OCI-LY3 (cell line): ENCODE data around the gene ZBTB6.
"Not testable (repeated sequence)": the region's sequence is repeated elsewhere in the genome, so short reads cannot be mapped to it uniquely, and the experiment has no call there.

Experiments
- H2AFZ ChIP-seq: fragments of 200-600, 300-600 bp; shearing (Covaris generic); 2 replicates; pipeline ENCODE4 v1.6.0; 2014; ENCODE audit warnings: antibody characterized with exemption, low read depth, low read length
- H3K27ac ChIP-seq: fragments of 200-600, 300-600 bp; sonication (generic); 2 replicates; pipeline ENCODE4 v1.5.1; 2014; ENCODE audit warnings: mild to moderate bottlenecking, low read length, moderate library complexity, mixed read lengths
- H3K27me3 ChIP-seq: fragments of 200-600, 300-600 bp; sonication (generic); 2 replicates; pipeline ENCODE4 v1.6.1; 2014; ENCODE audit warnings: low read depth, low read length, mixed read lengths
- H3K36me3 ChIP-seq: fragments of 200-600, 300-600 bp; sonication (generic); replicated peaks from 2 replicates; pipeline ENCODE3; 2014; ENCODE audit warnings: low read depth, low read length, mixed read lengths
- H3K4me1 ChIP-seq: fragments of 300-600, 200-600 bp; sonication (generic); 2 replicates; pipeline ENCODE4 v1.6.1; 2014; ENCODE audit warnings: low read length, mixed read lengths
- H3K4me2 ChIP-seq: fragments of 200-600, 300-600 bp; sonication (generic); 2 replicates; pipeline ENCODE4 v1.6.1; 2014; ENCODE audit warnings: low read length, mixed read lengths
- H3K4me3 ChIP-seq: fragments of 300-600, 200-600 bp; sonication (generic); 2 replicates; pipeline ENCODE4 v1.5.1; 2014; ENCODE audit warnings: antibody characterized with exemption, mild to moderate bottlenecking, low read length, moderate library complexity
- H3K79me2 ChIP-seq: fragments of 300-600, 200-600 bp; shearing (Covaris generic); 2 replicates; pipeline ENCODE4 v1.6.1; 2014; ENCODE audit warnings: mild to moderate bottlenecking, low read length, mixed read lengths
- H3K9ac ChIP-seq: fragments of 300-600, 200-600 bp; shearing (Covaris generic); 2 replicates; pipeline ENCODE4 v1.6.0; 2014; ENCODE audit warnings: mild to moderate bottlenecking, low read length, moderate library complexity
- H3K9me3 ChIP-seq: fragments of 200-600, 300-600 bp; shearing (Covaris generic); 2 replicates; pipeline ENCODE4 v1.6.1; 2014; ENCODE audit warnings: low read length, mixed read lengths; ENCODE audit not compliant: insufficient read depth
- H4K20me1 ChIP-seq: fragments of 200-600, 300-600 bp; sonication (generic); 2 replicates; pipeline ENCODE4 v1.6.1; 2016; ENCODE audit warnings: low read length, mixed read lengths; ENCODE audit not compliant: insufficient read depth
- EZH2phosphoT487 ChIP-seq: fragments of 200-600 bp; shearing (Covaris generic); IDR thresholded peaks from 2 replicates; pipeline ENCODE4 v1.6.1; 2018; ENCODE audit warnings: antibody characterized with exemption, mixed run types, low read depth
- TF ChIP-seq, protein P1 (sequence below): fragments of 200-600, 300-600 bp; sonication (generic); IDR thresholded peaks from 2 replicates; pipeline ENCODE4 v1.5.1; 2014; ENCODE audit warnings: antibody characterized with exemption, low read length, low read depth

ZBTB6 gene

GRCh38 chr9:122912671-122912963 lies 506 bp downstream of the ZBTB6 start:
- peaks cover 13% of the 10 kb centered on the region for H3K4me1 ChIP-seq
- no peak for TF ChIP-seq EZH2phosphoT487
- TF ChIP-seq, protein P1, sequence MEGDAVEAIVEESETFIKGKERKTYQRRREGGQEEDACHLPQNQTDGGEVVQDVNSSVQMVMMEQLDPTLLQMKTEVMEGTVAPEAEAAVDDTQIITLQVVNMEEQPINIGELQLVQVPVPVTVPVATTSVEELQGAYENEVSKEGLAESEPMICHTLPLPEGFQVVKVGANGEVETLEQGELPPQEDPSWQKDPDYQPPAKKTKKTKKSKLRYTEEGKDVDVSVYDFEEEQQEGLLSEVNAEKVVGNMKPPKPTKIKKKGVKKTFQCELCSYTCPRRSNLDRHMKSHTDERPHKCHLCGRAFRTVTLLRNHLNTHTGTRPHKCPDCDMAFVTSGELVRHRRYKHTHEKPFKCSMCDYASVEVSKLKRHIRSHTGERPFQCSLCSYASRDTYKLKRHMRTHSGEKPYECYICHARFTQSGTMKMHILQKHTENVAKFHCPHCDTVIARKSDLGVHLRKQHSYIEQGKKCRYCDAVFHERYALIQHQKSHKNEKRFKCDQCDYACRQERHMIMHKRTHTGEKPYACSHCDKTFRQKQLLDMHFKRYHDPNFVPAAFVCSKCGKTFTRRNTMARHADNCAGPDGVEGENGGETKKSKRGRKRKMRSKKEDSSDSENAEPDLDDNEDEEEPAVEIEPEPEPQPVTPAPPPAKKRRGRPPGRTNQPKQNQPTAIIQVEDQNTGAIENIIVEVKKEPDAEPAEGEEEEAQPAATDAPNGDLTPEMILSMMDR: no peak
- peak overlapping the region; percentile 93 for H3K4me3 ChIP-seq
- H3K79me2 ChIP-seq: peaks cover 53% of the 10 kb centered on the region
- H3K36me3 ChIP-seq: peaks cover 22% of the 10 kb centered on the region
- peak overlapping the region; percentile 82 for H3K9ac ChIP-seq
- H3K27ac ChIP-seq: peak overlapping the region; percentile 99
- H2AFZ ChIP-seq: no peak overlapping the region
- H3K27me3 ChIP-seq: no peaks in the 10 kb centered on the region
- H4K20me1 ChIP-seq: no peaks in the 10 kb centered on the region
- H3K4me2 ChIP-seq: peak overlapping the region; percentile 87
- no peaks in the 10 kb centered on the region for H3K9me3 ChIP-seq

DNA sequence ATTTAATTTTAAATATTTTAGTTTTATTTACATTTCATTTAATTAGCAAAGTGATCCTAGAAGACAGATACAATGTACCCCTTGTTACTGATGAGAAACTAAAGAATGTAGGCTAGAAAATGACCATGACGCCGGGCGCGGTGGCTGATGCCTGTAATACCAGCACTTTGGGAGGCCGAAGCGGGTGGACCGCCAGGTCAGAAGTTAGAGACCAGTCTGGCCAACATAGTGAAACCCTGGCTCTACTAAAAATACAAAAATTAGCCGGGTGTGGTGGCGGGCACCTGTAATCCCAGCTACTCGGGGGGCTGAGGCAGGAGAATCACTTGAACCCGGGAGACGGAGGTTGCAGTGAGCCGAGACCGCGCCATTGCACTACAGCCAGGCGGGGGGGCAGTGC lies 7.0 kb downstream of the ZBTB6 start:
- not testable (repeated sequence) for H3K9ac ChIP-seq, H3K4me1 ChIP-seq, H3K27ac ChIP-seq, H2AFZ ChIP-seq, H3K9me3 ChIP-seq, H3K4me2 ChIP-seq, H3K27me3 ChIP-seq, H4K20me1 ChIP-seq
- H3K4me3 ChIP-seq: peak overlapping the region; percentile 98; the same call in 1 of the 2 replicates
- H3K36me3 ChIP-seq: peaks cover 16% of the 10 kb centered on the region
- H3K79me2 ChIP-seq: peaks cover 75% of the 10 kb centered on the region

- Histone ChIP-seq H3K4me2 (peak within 1 kb of the TSS; percentile 93), H2AFZ (peak within 1 kb of the TSS; percentile 84), H4K20me1 (0 out of 2 replicates have a peak, but pooled peaks cover under 1% of the 10 kb centered on the region), H3K36me3 (peaks cover 7% of the 10 kb centered on the region), H3K4me1 (peaks cover 19% of the 10 kb centered on the region), H3K27ac (peak within 1 kb of the TSS; percentile 80), H3K79me2 (peaks cover 75% of the 10 kb centered on the region), H3K9ac (peak within 1 kb of the TSS; percentile 97), H3K27me3 (no peaks in the 10 kb centered on the region), H3K4me3 (peak within 1 kb of the TSS; percentile 98), H3K9me3 (no peaks in the 10 kb centered on the region)
- TF ChIP-seq, protein P1: no peak
- TF ChIP-seq EZH2phosphoT487: no peak
Observed at GRCh38 chr9:122904823-122905710, 8.1 kb downstream of the ZBTB6 start, which contains the start of gene RC3H2. Gene RC3H2 (minus strand): TSS chr9:122905359. CDS start chr9:122897509, 7,850 bp downstream.

DNA sequence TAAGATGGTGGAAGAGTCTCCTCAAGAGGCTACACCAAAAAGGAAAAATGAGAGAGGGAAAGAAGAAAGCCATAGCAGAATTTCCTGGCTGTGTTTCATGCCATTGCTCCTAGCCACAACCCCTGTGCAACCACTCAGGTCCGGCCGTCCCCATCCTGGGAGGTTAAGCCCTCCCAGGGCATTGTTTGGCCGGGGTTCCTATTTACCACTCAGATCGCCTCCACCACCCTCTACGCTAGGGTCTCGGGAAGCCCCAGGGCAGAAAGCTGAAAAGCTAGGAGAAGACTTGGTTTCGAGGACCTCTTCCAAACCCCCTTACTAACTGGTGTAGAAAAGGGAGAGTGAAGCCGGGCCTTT lies 8.7 kb downstream of the ZBTB6 start:
- Histone ChIP-seq H3K4me2 (peak overlapping the region; percentile 93), H3K9ac (peak overlapping the region; percentile 97), H2AFZ (no peak overlapping the region), H4K20me1 (0 out of 2 replicates have a peak, but pooled peaks cover 7% of the 10 kb centered on the region), H3K4me1 (peaks cover 25% of the 10 kb centered on the region), H3K27ac (peak overlapping the region; percentile 80), H3K27me3 (no peaks in the 10 kb centered on the region), H3K79me2 (peaks cover 75% of the 10 kb centered on the region), H3K36me3 (peaks cover 4% of the 10 kb centered on the region), H3K4me3 (peak overlapping the region; percentile 98), H3K9me3 (no peaks in the 10 kb centered on the region)
- TF ChIP-seq, protein P1: no peak
- no peak for TF ChIP-seq EZH2phosphoT487
